ENCODE measurements around the gene DEPP1. TPM values are rescaled to one million over a fixed set of nuclear protein-coding genes. Genes with fewer than 3 reads are reported as not detected.
A peak's percentile ranks its signal among the peaks of the same experiment; 100 is the strongest.

Gene DEPP1
- total and polyA plus RNA-seq, 9 donors: 35.6 to 603 (median 174) TPM

- Histone ChIP-seq H3K9me3 (peaks cover 0 to 7% of the 10 kb centered on the region in 2 donors), H3K4me1 (ENCODE audit: insufficient read depth) (peaks cover 40% of the 10 kb centered on the region), H3K4me3 (no peak overlapping the region), H3K27ac (peak overlapping the region; percentile 37 to 84), H3K27me3 (no peaks in the 10 kb centered on the region), H3K36me3 (no peaks in the 10 kb centered on the region)
- intact Hi-C loops (cut with DNase I): no loop called here
- WGBS, 3 donors: 89 to 90% (median 90%) methylated on average over 13 of the region's 13 CpGs
- peak; percentile 13 to 54 (median 41) for DNase-seq
- TF ChIP-seq POLR2A (IDR thresholded peaks at IDR 0.05) (no peak), EP300 (IDR thresholded peaks at IDR 0.05) (no peak), CTCF (IDR thresholded peaks at IDR 0.05) (no peak)
Measured at GRCh38 chr10:44979281-44980191, 927 bp upstream of the DEPP1 start.

GRCh38 chr10:44978213-44978569, 418 bp downstream of the DEPP1 start:
- Histone ChIP-seq H3K4me3 (peak overlapping the region; percentile 69), H3K9me3 (peaks cover 0 to 7% of the 10 kb centered on the region in 2 donors), H3K27me3 (no peaks in the 10 kb centered on the region), H3K4me1 (ENCODE audit: insufficient read depth) (peaks cover 40% of the 10 kb centered on the region), H3K27ac (peak overlapping the region; percentile 37 to 84), H3K36me3 (no peaks in the 10 kb centered on the region)
- intact Hi-C loops (cut with DNase I): no loop called here
- peak in 2 of 5 donors; percentile 20 to 28 for DNase-seq
- 14 to 21% (median 15%) methylated on average over 4 of the region's 4 CpGs for WGBS, 3 donors
- TF ChIP-seq CTCF (IDR thresholded peaks at IDR 0.05): no peak
- no peak for TF ChIP-seq POLR2A (IDR thresholded peaks at IDR 0.05)
- no peak for TF ChIP-seq EP300 (IDR thresholded peaks at IDR 0.05)

GRCh38 chr10:44977287-44978212, 1.1 kb downstream of the DEPP1 start:
- Histone ChIP-seq H3K36me3 (no peaks in the 10 kb centered on the region), H3K4me3 (peak overlapping the region; percentile 69), H3K27me3 (no peaks in the 10 kb centered on the region), H3K4me1 (ENCODE audit: insufficient read depth) (peaks cover 39% of the 10 kb centered on the region), H3K9me3 (peaks cover 0 to 7% of the 10 kb centered on the region in 2 donors), H3K27ac (peak overlapping the region; percentile 37 to 84)
- WGBS, 3 donors: 65 to 70% (median 69%) methylated on average over 25 of the region's 25 CpGs
- TF ChIP-seq EP300 (IDR thresholded peaks at IDR 0.05) (no peak), POLR2A (IDR thresholded peaks at IDR 0.05) (peak; percentile 9), CTCF (IDR thresholded peaks at IDR 0.05) (peak in 1 of 3 donors; percentile 7)
- intact Hi-C loops (cut with DNase I): no loop called here
- peak in 4 of 5 donors; percentile 56 to 67 (median 64) for DNase-seq
